ENCODE measurements around the gene ZC2HC1B. TPM values are rescaled to one million over a fixed set of nuclear protein-coding genes. Genes with fewer than 3 reads are reported as not detected.

The ZC2HC1B gene
- total and polyA plus RNA-seq, 2 of the 8 experiments (the other 6 are each of a cell fraction or from before 2014, with no cell fraction given), result not detected

- TF ChIP-seq CBX5 (IDR thresholded peaks at IDR 0.05; ENCODE audit: low read depth, low read length), result no peak
- TF ChIP-seq SIN3A (conservative IDR thresholded peaks at IDR 0.05 in 1 of 2, IDR thresholded peaks at IDR 0.05 in 1 of 2; ENCODE audit: low read depth in 1 of 2, low read length in 2 of 2), result no peak
- peak; percentile 85 for TF ChIP-seq CHD7 (IDR thresholded peaks at IDR 0.05; ENCODE audit: insufficient replicate concordance, low read length)
- TF ChIP-seq CEBPB (IDR thresholded peaks at IDR 0.05; ENCODE audit: low read depth, low read length), result no peak
- peak; percentile 14; the same call in 1 of the 2 replicates for TF ChIP-seq SUZ12 (IDR thresholded peaks at IDR 0.05; ENCODE audit: low read length)
- no peak for TF ChIP-seq NANOG (IDR thresholded peaks at IDR 0.05; ENCODE audit: insufficient read depth, low read depth, low read length, poor library complexity, severe bottlenecking)
- no peak for TF ChIP-seq GABPA (IDR thresholded peaks at IDR 0.05; ENCODE audit: borderline replicate concordance, insufficient read depth, low read length)
- TF ChIP-seq RXRA (IDR thresholded peaks at IDR 0.05; ENCODE audit: insufficient read depth, low read depth, low read length), result no peak
Measured at GRCh38 chr6:143961886-143962878, 97.9 kb downstream of the ZC2HC1B start (continued).
